Ishikawa (cell line): Measurements from ENCODE around the gene KRT84.

Experiments
- CEBPB ChIP-seq: IDR thresholded peaks from 2 replicates; pipeline ENCODE4 v1.6.1; 2012
- EP300 ChIP-seq: IDR thresholded peaks from 2 replicates; pipeline ENCODE4 v1.6.1; 2012; ENCODE audit warnings: borderline replicate concordance
- FOXM1 ChIP-seq: IDR thresholded peaks from 2 replicates; pipeline ENCODE4 v1.6.1; 2012; ENCODE audit warnings: low read depth, borderline replicate concordance
- NFIC ChIP-seq: IDR thresholded peaks from 2 replicates; pipeline ENCODE4 v1.6.1; 2012
- TCF12 ChIP-seq: IDR thresholded peaks from 2 replicates; pipeline ENCODE4 v1.6.1; 2012; ENCODE audit warnings: low read depth

GRCh38 chr12:52381206-52381605, 4.2 kb downstream of the KRT84 start:
- TF ChIP-seq EP300, result no peak
- TF ChIP-seq FOXM1, result no peak
- no peak for TF ChIP-seq CEBPB
- no peak for TF ChIP-seq NFIC
- TF ChIP-seq TCF12, result no peak
